HG03108 (cell line): ENCODE measurements around the gene MRPS35.

Source experiments
- ATAC-seq: cut with Tn5 transposase; IDR thresholded peaks from one replicate; pipeline ENCODE4 v1.9.1; 2021; ENCODE audit warnings: moderate library complexity; ENCODE audit not compliant: unreplicated experiment

MRPS35 gene

DNA sequence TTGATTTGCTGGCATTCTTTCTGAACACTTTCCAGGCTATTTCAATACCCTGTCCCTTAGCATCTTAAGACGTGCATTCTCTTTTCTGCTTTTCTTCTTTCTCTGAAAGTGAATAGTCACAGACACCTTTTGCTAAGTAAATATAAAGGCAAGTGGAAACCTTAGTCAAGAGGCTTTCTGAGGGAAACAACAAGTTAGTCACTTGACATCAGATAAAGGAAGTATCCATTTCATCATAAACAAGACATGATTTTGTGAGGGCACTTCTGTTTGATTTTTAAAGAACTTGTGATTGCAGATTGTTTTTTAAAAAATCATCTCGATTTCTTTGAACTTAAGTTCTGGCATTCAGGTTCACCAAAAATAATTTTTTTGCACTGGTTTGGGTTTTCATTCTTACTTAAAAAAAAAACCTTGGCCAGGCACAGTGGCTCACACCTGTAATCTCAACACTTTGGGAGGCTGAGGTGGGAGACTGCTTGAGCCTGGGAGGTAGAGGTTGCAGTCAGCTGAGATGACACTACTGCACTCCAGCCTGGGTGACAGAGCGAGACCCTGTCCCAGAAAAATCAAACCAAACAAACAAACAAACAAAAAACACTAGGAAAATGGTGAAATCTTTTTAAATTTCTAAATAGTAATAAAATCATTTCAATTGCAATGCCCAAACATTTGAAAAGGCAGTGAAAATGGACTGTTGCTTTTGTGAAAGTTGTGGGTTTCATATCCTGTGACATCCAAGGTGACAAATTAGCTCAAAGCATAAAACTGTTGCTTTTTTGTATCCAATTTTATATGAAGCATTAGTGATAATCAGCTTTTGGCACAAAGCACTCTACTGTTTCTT, 61.1 kb downstream of the MRPS35 start:
- no peak for ATAC-seq

DNA sequence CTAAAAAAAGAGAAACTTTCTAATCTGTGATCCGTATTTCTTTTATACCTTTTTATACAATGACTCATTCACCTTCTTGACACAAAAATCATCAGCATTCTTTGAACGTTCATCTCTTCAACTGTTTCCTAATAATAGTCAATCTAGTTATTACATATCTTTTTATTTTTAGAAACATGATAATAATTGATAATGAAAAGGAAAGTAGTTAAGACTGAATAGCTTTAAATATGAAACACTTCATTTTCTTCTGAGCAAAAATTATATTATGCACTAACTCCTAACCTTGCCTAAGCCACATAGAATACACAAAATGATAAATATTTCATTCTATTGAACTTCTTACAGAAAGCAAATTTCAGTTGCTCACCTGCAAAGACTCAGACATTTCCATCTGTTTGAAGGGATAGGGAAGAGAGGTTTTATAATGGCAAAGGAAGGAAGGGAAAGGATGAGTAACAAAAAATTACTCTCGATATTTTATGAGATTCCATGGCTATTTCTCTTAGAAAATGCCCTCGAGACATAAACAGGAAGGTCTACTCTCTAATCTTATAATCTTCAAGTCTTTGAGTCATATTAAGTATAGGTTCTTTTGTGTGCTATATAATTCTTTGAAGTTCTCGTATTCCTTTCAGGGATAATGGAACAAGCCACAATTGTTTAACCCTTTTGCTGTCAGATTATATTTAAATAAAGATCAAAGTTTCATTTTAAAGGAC, 61.9 kb downstream of the MRPS35 start:
- ATAC-seq, result no peak

DNA sequence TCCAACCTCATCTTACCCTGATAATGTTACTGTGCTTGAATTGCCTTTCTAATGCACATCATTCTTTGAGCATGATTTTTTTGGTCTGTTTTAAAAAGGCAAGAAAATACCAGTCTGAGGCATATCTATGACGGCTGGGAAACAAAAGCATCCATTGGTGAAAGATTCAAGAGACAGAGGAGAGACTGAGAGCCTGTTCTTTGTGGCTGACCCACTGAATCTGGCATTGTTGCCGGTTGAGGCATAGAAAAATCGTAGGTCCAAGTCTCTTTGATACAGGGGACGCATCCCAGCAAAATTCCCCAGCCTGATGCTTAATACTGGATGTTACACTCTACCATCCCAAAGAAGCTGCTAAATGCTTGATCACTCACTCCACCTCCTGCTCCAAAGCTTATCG, 66.5 kb downstream of the MRPS35 start:
- ATAC-seq, result no peak

DNA sequence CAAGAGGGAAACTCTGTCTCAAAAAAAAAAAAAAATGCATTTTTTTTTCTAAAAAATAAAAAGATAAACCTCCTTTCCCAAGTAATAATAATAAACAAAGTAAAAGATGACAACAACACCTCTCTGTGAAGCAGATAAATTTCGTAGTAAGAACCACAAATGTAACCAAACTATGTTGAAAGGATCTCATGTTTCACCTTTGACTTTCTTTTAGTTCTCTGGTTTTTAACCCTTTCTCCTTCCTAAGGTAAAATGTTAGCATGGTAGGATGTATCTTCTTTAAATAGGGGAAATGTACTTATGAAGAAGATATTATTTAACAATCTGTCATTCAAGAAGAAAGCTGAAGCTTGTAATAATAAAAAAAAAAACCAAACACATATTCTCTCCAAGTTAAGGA, 67.6 kb downstream of the MRPS35 start:
- ATAC-seq, result no peak

DNA sequence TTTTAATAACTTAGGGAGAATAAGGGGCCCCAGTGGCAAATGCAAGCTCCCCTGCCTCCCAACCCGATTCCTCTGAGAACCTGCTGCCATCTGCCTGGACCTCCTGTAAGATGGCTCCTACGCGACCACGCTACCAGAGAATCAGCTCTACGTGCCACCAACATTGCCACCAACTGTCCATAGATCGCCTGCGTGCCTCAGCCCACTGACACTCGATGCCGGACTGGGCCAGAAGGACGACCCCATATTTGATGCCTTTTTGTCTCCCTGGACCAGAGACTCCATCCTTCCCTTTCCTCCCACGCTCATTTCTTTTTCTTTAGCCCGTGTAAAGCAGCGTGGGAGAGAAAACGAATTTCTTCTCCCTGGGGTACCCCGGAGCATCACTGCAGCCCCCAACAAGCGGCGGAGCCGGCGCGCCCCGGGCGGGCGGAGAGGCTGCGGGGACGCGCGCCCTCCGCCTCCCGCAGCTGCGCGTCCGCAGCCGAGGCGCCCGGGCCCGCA, 68.8 kb downstream of the MRPS35 start:
- peak; percentile 4 for ATAC-seq

- ATAC-seq, result peak; percentile 63
Observed at GRCh38 chr12:27779920-27780611, 69.4 kb downstream of the MRPS35 start, which contains the start of the genes KLHL42 and MANSC4. Gene KLHL42, plus strand, starts transcription at chr12:27780233. Its CDS starts 98 bp downstream, at chr12:27780331. Gene MANSC4, minus strand, starts transcription at chr12:27780236. Its CDS starts 8,960 bp downstream, at chr12:27771276.

GRCh38 chr12:27780612-27781408, 70.2 kb downstream of the MRPS35 start:
- peak; percentile 25 for ATAC-seq

- ATAC-seq, result no peak
Observed at GRCh38 chr12:27781680-27782079, 71.0 kb downstream of the MRPS35 start.

- no peak for ATAC-seq
Observed at GRCh38 chr12:27782481-27782880, 71.8 kb downstream of the MRPS35 start.

- no peak for ATAC-seq
Observed at GRCh38 chr12:27785882-27786570, 75.4 kb downstream of the MRPS35 start.

DNA sequence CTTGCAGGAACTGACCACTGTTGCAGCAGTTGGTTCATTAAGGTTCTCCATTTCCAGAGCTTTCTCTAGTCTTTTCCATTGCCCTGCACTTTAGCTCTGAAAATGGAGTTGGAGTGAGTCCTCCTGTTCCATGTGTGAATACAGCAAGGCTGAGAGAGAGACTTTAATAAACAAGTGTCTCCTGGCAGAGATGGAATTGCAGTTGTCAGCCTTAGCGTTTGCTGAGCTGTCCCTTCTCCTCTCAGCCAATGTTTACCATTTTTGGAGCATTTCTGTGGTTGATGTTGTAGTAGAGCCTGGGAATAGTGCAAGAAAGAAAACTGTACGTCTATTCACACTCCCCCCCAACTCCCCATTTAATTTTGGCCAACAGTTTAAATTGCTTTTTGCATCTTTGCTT, 76.9 kb downstream of the MRPS35 start:
- no peak for ATAC-seq

DNA sequence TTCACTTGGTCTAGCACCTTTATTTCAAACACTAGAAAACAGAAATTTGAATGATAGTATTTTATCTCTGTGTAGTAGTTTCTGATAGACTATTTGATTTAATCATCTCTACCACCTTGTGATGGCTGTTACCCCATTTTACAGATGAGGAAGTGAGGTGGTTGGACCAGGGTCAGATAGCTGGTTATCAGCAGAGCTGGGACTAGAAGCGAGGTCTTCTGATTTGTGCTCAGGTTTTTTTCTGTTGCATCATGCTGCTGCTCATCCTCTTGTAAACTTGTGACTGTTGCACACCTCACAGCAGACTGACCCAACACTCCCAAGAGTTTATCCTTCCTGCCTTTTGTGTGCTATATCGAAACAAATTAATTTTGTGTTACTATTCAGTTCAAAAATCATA, 79.5 kb downstream of the MRPS35 start:
- no peak for ATAC-seq

- ATAC-seq, result no peak
Observed at GRCh38 chr12:27794818-27795584, 84.4 kb downstream of the MRPS35 start.

DNA sequence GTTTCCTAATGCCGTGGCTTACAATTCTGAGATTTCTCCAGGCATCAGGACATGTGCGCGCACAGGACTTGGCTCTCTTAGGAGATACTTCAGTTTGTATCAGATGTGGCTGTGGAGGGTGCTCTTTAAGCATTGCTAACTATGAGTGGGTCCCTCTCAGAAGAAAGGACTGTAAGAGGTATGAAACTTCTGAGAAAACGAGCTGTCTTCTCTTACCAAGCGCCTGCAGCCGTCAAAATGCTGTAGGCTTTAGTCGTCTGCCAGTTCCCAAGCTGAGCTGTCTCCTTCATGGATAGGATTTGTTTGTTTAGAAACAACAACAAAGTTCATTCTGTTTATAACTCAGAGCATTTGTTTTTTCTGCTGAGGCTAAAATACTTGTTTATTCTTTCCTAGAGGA, 85.5 kb downstream of the MRPS35 start:
- ATAC-seq, result no peak

- ATAC-seq, result no peak
Observed at GRCh38 chr12:27797301-27798025, 86.8 kb downstream of the MRPS35 start.

GRCh38 chr12:27800819-27801218, 90.2 kb downstream of the MRPS35 start:
- ATAC-seq, result no peak

GRCh38 chr12:27801630-27802029, 91.0 kb downstream of the MRPS35 start:
- no peak for ATAC-seq

DNA sequence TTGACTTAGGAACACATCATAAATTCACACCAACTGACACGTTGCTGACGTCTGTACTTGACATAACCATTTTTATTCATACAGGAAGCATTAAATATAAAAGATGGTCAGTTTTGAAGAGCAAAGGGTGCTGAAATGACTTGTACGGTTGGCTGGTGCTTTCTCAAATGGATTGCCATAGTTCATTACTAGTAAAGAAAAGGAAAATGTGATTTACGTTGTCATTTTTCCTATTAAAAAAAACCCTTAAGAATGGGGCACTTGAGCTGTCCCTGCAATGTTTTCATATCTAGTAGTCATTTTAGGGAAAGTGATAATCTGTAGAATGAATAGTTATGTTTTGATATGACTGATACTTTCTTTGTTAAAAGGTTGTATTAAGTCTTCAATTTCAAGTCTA, 91.9 kb downstream of the MRPS35 start:
- ATAC-seq, result no peak
